B cell (primary cell): Measurements from ENCODE around the gene OR51B2. TPM values are rescaled to one million over a fixed set of nuclear protein-coding genes. Genes with fewer than 3 reads are reported as not detected.

ENCODE experiments used
- ATAC-seq: fragments of 200-7000 bp; cut with Tn5 transposase; one replicate; pipeline ENCODE4 v1.10.0; 2021; ENCODE audit warnings: low read depth, mild to moderate bottlenecking, moderate number of reproducible peaks, moderate library complexity
- CTCF ChIA-PET: fragments of 350-600 bp; sonication (Branson Sonifier 250); formaldehyde crosslinking; loops from one replicate; lab custom pipeline; 2021; ENCODE audit warnings: antibody characterized with exemption, inconsistent platforms; lab: Charles Lee
- POLR2A ChIA-PET: fragments of 350-600 bp; sonication (Branson Sonifier 250); formaldehyde crosslinking; loops from one replicate; lab custom pipeline; 2021; ENCODE audit warnings: antibody characterized with exemption; lab: Charles Lee
- DNase-seq: peaks from one replicate; pipeline ENCODE4 v3.0.0; 2013
- H2AFZ ChIP-seq: 2 replicates; pipeline ENCODE4 v1.6.1; 2012; ENCODE audit warnings: mild to moderate bottlenecking, low read depth, low read length; ENCODE audit not compliant: insufficient read depth, poor library complexity, severe bottlenecking
- H3K27ac ChIP-seq, 2 donors: 1 replicate in 1 of 2; 2 replicates in 1 of 2; pipeline ENCODE4 v1.5.1; 2012 to 2013; ENCODE audit warnings: low read length in 2 of 2, mild to moderate bottlenecking in 2 of 2, moderate library complexity in 1 of 2
- H3K27me3 ChIP-seq, 4 experiments: fragments of 200-600 bp in 1 of 4; sonication (generic) in 1 of 4; replicated peaks in 1 of 4; 1 replicate in 2 of 4; 2 replicates in 2 of 4; pipeline versions ENCODE4 v1.6.1 to v1.7.0; 2013 to 2016; ENCODE audit warnings: low read length in 3 of 4, mild to moderate bottlenecking in 2 of 4, mixed read lengths in 1 of 4, moderate library complexity in 1 of 4; ENCODE audit not compliant: insufficient read depth in 4 of 4, control insufficient read depth in 3 of 4; ENCODE audit errors: control extremely low read depth in 1 of 4
- H3K36me3 ChIP-seq, 2 experiments: replicated peaks in 1 of 2; 1 replicate in 1 of 2; 2 replicates in 1 of 2; pipeline versions ENCODE4 v1.6.1 to v1.7.1; 2013; ENCODE audit warnings: low read length in 1 of 2; ENCODE audit not compliant: insufficient read depth in 2 of 2, control insufficient read depth in 1 of 2; ENCODE audit errors: control extremely low read depth in 1 of 2, extremely low read depth in 1 of 2
- H3K4me1 ChIP-seq, 2 donors: fragments of 200-600 bp in 1 of 2; sonication (generic) in 1 of 2; 1 replicate in 1 of 2; 2 replicates in 1 of 2; pipeline versions ENCODE4 v1.5.1 to v1.6.1; 2013 to 2017; ENCODE audit warnings: low read length in 2 of 2; ENCODE audit not compliant: control insufficient read depth in 2 of 2, insufficient read depth in 2 of 2
- H3K4me2 ChIP-seq: replicated peaks from 2 replicates; pipeline ENCODE3; 2012; ENCODE audit warnings: mild to moderate bottlenecking, low read depth, low read length; ENCODE audit not compliant: poor library complexity, severe bottlenecking
- H3K4me3 ChIP-seq, 5 experiments: fragments of 200-600 bp in 1 of 5; sonication (generic) in 1 of 5; 1 replicate in 3 of 5; 2 replicates in 2 of 5; pipeline versions ENCODE4 v1.5.1 to v1.7.0; 2011 to 2016; ENCODE audit warnings: low read length in 4 of 5, mild to moderate bottlenecking in 4 of 5, low read depth in 2 of 5, control low read depth in 1 of 5, moderate library complexity in 1 of 5; ENCODE audit not compliant: insufficient read depth in 1 of 5; ENCODE audit errors: control extremely low read depth in 1 of 5, extremely low read depth in 1 of 5
- H3K79me2 ChIP-seq: fragments of 200-600 bp; sonication (generic); one replicate; pipeline ENCODE4 v1.6.0; 2016; ENCODE audit warnings: low read length; ENCODE audit not compliant: control insufficient read depth, insufficient read depth
- H3K9ac ChIP-seq: fragments of 200-600 bp; sonication (generic); 2 replicates; pipeline ENCODE4 v1.6.1; 2017; ENCODE audit warnings: mild to moderate bottlenecking, low read length, moderate library complexity
- H3K9me3 ChIP-seq, 3 donors: one replicate each; pipeline versions ENCODE4 v1.6.1 to v1.7.1; 2013; ENCODE audit warnings: low read length in 2 of 3; ENCODE audit not compliant: control insufficient read depth in 2 of 3, insufficient read depth in 1 of 3; ENCODE audit errors: control extremely low read depth in 1 of 3
- H4K20me1 ChIP-seq: 2 replicates; pipeline ENCODE4 v1.6.0; 2012; ENCODE audit warnings: mild to moderate bottlenecking, low read length; ENCODE audit not compliant: insufficient read depth, control insufficient read depth, poor library complexity, severe bottlenecking
- H3K27ac Mint-ChIP-seq: one replicate; pipeline ENCODE4 v1.8.0; 2021; ENCODE audit warnings: mixed read lengths
- H3K27me3 Mint-ChIP-seq: one replicate; pipeline ENCODE4 v1.8.0; 2021; ENCODE audit warnings: mixed read lengths
- H3K4me1 Mint-ChIP-seq: one replicate; pipeline ENCODE4 v1.8.0; 2021; ENCODE audit warnings: mixed read lengths
- H3K4me3 Mint-ChIP-seq: one replicate; pipeline ENCODE4 v1.8.0; 2021; ENCODE audit warnings: mixed read lengths
- H3K9me3 Mint-ChIP-seq: one replicate; pipeline ENCODE4 v1.8.0; 2022; ENCODE audit warnings: mixed read lengths; ENCODE audit not compliant: insufficient read depth
- EZH2 ChIP-seq: IDR thresholded peaks from 2 replicates; pipeline ENCODE4 v1.6.1; 2012; ENCODE audit warnings: borderline replicate concordance, low read depth, mild to moderate bottlenecking, moderate library complexity, low read length; ENCODE audit not compliant: insufficient read depth, poor library complexity, severe bottlenecking
- WGBS: methylation state at CpG from one replicate; pipeline ENCODE4 v1.1.5; 2013; ENCODE audit warnings: missing lambda C conversion rate; ENCODE audit not compliant: insufficient coverage; 5-methylcytosine and 5-hydroxymethylcytosine counted together
- intact Hi-C: fragments of 100-400 bp; cut with micrococcal nuclease; formaldehyde crosslinking; loops from one replicate; pipeline ENCODE4 v1.10.0; 2022
- polyA plus RNA-seq: library from polyadenylated mRNA; depleted of rRNA; stranded (reverse); fragments of >200 nt; gene quantifications from 2 replicates; pipeline ENCODE4 v1.2.3, GENCODE V29; 2012
- total RNA-seq, 2 donors: library from RNA; stranded (reverse); fragments of 120-200 nt in 1 of 2; gene quantifications; 1 replicate in 1 of 2; 2 replicates in 1 of 2; pipeline versions ENCODE4 v1.2.3 to v1.2.4, GENCODE V29; 2013 to 2022
- TF ChIP-seq, protein P1 (sequence below): fragments of 200-600 bp; IDR thresholded peaks from one replicate; pipeline ENCODE4 v1.8.0; 2022; ENCODE audit warnings: antibody characterized with exemption, mild to moderate bottlenecking

The OR51B2 gene
- total and polyA plus RNA-seq, 2 donors (not counting 1 experiment from before 2014, with no cell fraction given), result not detected

DNA sequence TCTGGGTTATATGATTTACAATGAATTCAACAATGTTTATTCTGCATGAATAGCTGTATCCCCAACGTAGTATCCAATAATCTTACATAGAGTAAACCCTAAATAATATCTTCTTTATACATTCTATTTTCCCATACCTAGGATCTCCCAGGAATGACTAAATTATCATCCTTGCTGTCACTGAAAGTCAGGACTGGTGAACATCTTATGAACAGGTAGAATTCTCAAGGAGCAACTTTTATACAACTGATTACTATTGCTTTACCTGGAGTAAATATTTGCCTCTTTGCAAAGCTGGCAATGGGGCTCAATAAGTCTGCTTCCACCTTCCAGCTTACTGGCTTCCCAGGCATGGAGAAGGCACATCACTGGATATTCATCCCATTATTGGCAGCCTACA is 27.1 kb upstream of the OR51B2 start, which contains the start of gene OR51B6:
TSS of gene OR51B6 (plus strand) at position 301 of the 400 bp plus-strand sequence. CDS start at position 301, 0 bp downstream.
- no peak for DNase-seq
- H3K79me2 ChIP-seq, result no peaks in the 10 kb centered on the region

DNA sequence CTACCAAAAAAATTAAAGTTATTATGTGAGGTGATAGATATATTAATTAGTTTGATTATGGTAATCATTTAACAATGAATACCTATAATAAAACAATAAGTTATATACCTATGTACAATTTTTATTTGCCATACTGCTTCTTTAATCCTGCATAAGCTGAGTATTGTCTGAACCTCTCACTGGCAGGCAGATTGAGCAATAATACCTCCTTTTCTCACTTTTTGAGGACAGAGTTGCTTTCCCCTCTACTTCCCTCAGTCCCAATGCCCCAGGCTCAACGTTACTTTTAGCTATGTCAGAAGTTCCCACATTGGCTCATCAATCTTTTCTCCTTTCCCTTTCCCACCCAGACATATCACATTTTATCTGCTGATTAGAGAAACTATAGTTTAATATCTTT is 25.5 kb upstream of the OR51B2 start:
- POLR2A ChIA-PET, result no interaction called here
- H3K79me2 ChIP-seq, result no peaks in the 10 kb centered on the region
- no peak overlapping the region for H3K4me3 ChIP-seq
- TF ChIP-seq, protein P1, sequence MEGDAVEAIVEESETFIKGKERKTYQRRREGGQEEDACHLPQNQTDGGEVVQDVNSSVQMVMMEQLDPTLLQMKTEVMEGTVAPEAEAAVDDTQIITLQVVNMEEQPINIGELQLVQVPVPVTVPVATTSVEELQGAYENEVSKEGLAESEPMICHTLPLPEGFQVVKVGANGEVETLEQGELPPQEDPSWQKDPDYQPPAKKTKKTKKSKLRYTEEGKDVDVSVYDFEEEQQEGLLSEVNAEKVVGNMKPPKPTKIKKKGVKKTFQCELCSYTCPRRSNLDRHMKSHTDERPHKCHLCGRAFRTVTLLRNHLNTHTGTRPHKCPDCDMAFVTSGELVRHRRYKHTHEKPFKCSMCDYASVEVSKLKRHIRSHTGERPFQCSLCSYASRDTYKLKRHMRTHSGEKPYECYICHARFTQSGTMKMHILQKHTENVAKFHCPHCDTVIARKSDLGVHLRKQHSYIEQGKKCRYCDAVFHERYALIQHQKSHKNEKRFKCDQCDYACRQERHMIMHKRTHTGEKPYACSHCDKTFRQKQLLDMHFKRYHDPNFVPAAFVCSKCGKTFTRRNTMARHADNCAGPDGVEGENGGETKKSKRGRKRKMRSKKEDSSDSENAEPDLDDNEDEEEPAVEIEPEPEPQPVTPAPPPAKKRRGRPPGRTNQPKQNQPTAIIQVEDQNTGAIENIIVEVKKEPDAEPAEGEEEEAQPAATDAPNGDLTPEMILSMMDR, result no peak
- no peak for TF ChIP-seq EZH2
- H4K20me1 ChIP-seq, result no peaks in the 10 kb centered on the region
- ATAC-seq (no peak), DNase-seq (no peak)
- H3K9ac ChIP-seq, result no peak overlapping the region
- CTCF ChIA-PET, result no interaction called here
- Mint-ChIP-seq H3K27ac (no peak overlapping the region), H3K9me3 (no peaks in the 10 kb centered on the region), H3K27me3 (peaks cover 8% of the 10 kb centered on the region), H3K4me3 (no peak overlapping the region), H3K4me1 (no peaks in the 10 kb centered on the region)
- no CpG with 5 or more reads among the region's 1 CpG for WGBS
- H3K36me3 ChIP-seq, result no peaks in the 10 kb centered on the region
- H3K4me1 ChIP-seq, result no peaks in the 10 kb centered on the region
- intact Hi-C loops, result no loop called here
- H3K27ac ChIP-seq, result no peak overlapping the region
- no peaks in the 10 kb centered on the region for H3K27me3 ChIP-seq
- H3K4me2 ChIP-seq, result no peak overlapping the region
- no peak overlapping the region for H2AFZ ChIP-seq
- no peaks in the 10 kb centered on the region for H3K9me3 ChIP-seq

More for the DNA sequence above, 27.1 kb upstream of the OR51B2 start, which contains the start of gene OR51B6:
- Histone ChIP-seq H3K9me3 (no peaks in the 10 kb centered on the region), H3K36me3 (no peaks in the 10 kb centered on the region), H2AFZ (no peak within 1 kb of the TSS), H3K27ac (no peak within 1 kb of the TSS), H3K4me2 (no peak within 1 kb of the TSS), H3K27me3 (no peaks in the 10 kb centered on the region), H3K4me3 (no peak within 1 kb of the TSS), H4K20me1 (no peaks in the 10 kb centered on the region), H3K4me1 (no peaks in the 10 kb centered on the region), H3K9ac (no peak within 1 kb of the TSS)
- no peaks in the 10 kb centered on the region for H3K9me3 Mint-ChIP-seq
- WGBS, result no CpG with 5 or more reads among the region's 1 CpG
- CTCF ChIA-PET, result no interaction called here
- peaks cover 8% of the 10 kb centered on the region for H3K27me3 Mint-ChIP-seq
- POLR2A ChIA-PET, result no interaction called here
- no peaks in the 10 kb centered on the region for H3K4me1 Mint-ChIP-seq
- ATAC-seq, result no peak
- H3K27ac Mint-ChIP-seq, result no peak within 1 kb of the TSS
- TF ChIP-seq EZH2, result no peak
- TF ChIP-seq, protein P1, result no peak
- H3K4me3 Mint-ChIP-seq, result no peak within 1 kb of the TSS
- intact Hi-C loops, result no loop called here
